Trophoblast cell (in vitro differentiated cells and primary cell): Measurements from ENCODE around the gene CAPN14.

Experiments
- DNase-seq, 2 donors: peaks; one replicate each; pipeline ENCODE4 v3.0.0-alpha.2; 2016
- H2AFZ ChIP-seq: 2 replicates; pipeline ENCODE4 v1.6.1; 2013; ENCODE audit warnings: low read length, moderate library complexity, mild to moderate bottlenecking; ENCODE audit not compliant: insufficient read depth, poor library complexity
- H2AK5ac ChIP-seq: 2 replicates; pipeline ENCODE4 v1.6.1; 2013; ENCODE audit warnings: mild to moderate bottlenecking, low read length
- H2BK120ac ChIP-seq: 2 replicates; pipeline ENCODE4 v1.6.1; 2013; ENCODE audit warnings: low read length, mild to moderate bottlenecking, moderate library complexity; ENCODE audit not compliant: insufficient read depth, poor library complexity
- H2BK12ac ChIP-seq: 2 replicates; pipeline ENCODE4 v1.6.1; 2013; ENCODE audit warnings: mild to moderate bottlenecking, low read length, moderate library complexity
- H2BK5ac ChIP-seq: 2 replicates; pipeline ENCODE4 v1.6.1; 2013; ENCODE audit warnings: low read length, low read depth, moderate library complexity, mild to moderate bottlenecking; ENCODE audit not compliant: poor library complexity
- H3K14ac ChIP-seq: 2 replicates; pipeline ENCODE4 v1.6.1; 2013; ENCODE audit warnings: mild to moderate bottlenecking, low read length
- H3K18ac ChIP-seq: 2 replicates; pipeline ENCODE4 v1.6.1; 2013; ENCODE audit warnings: mild to moderate bottlenecking, low read length
- H3K23ac ChIP-seq: 2 replicates; pipeline ENCODE4 v1.6.1; 2013; ENCODE audit warnings: low read length
- H3K27ac ChIP-seq: 2 replicates; pipeline ENCODE4 v1.5.1; 2013; ENCODE audit warnings: low read depth, mild to moderate bottlenecking, inconsistent platforms, low read length, moderate library complexity
- H3K27me3 ChIP-seq: 2 replicates; pipeline ENCODE4 v1.6.1; 2013; ENCODE audit warnings: inconsistent platforms, mild to moderate bottlenecking, low read length, moderate library complexity; ENCODE audit not compliant: insufficient read depth
- H3K36me3 ChIP-seq, 2 experiments: 1 replicate in 1 of 2; 2 replicates in 1 of 2; pipeline ENCODE4 v1.6.1; 2013; ENCODE audit warnings: low read length in 2 of 2, mild to moderate bottlenecking in 2 of 2, moderate library complexity in 1 of 2; ENCODE audit not compliant: insufficient read depth in 2 of 2, control insufficient read depth in 1 of 2
- H3K4ac ChIP-seq: 2 replicates; pipeline ENCODE4 v1.6.1; 2013; ENCODE audit warnings: low read depth, mild to moderate bottlenecking, low read length, moderate library complexity
- H3K4me1 ChIP-seq, 2 experiments: 1 replicate in 1 of 2; 2 replicates in 1 of 2; pipeline ENCODE4 v1.6.1; 2013; ENCODE audit warnings: low read length in 2 of 2, mild to moderate bottlenecking in 2 of 2, moderate library complexity in 1 of 2; ENCODE audit not compliant: insufficient read depth in 2 of 2, control insufficient read depth in 1 of 2
- H3K4me2 ChIP-seq: 2 replicates; pipeline ENCODE4 v1.6.1; 2013; ENCODE audit warnings: inconsistent platforms, mild to moderate bottlenecking, low read length, moderate library complexity
- H3K4me3 ChIP-seq: 2 replicates; pipeline ENCODE4 v1.5.1; 2013; ENCODE audit warnings: mild to moderate bottlenecking, low read depth, low read length, inconsistent platforms
- H3K79me1 ChIP-seq: one replicate; pipeline ENCODE4 v1.6.1; 2013; ENCODE audit warnings: low read length
- H3K79me2 ChIP-seq: 2 replicates; pipeline ENCODE4 v1.6.1; 2013; ENCODE audit warnings: low read length, mild to moderate bottlenecking; ENCODE audit not compliant: control insufficient read depth, insufficient read depth, poor library complexity
- H3K9ac ChIP-seq: 2 replicates; pipeline ENCODE4 v1.6.1; 2013; ENCODE audit warnings: mild to moderate bottlenecking, low read length
- H3K9me3 ChIP-seq: 2 replicates; pipeline ENCODE4 v1.6.1; 2013; ENCODE audit warnings: low read depth, mild to moderate bottlenecking, control low read depth, inconsistent platforms, low read length; ENCODE audit not compliant: insufficient read depth
- H4K12ac ChIP-seq: 2 replicates; pipeline ENCODE4 v1.6.1; 2013; ENCODE audit warnings: low read depth, mild to moderate bottlenecking, low read length, moderate library complexity
- H4K8ac ChIP-seq: 2 replicates; pipeline ENCODE4 v1.6.1; 2013; ENCODE audit warnings: low read depth, mild to moderate bottlenecking, low read length, moderate library complexity
- H4K91ac ChIP-seq: one replicate; pipeline ENCODE4 v1.6.1; 2013; ENCODE audit warnings: low read depth, mild to moderate bottlenecking, low read length, moderate library complexity
- WGBS: extraction: QIAGEN DNeasy Blood & Tissue Kit; methylation state at CpG from one replicate; pipeline ENCODE4 v1.1.7; 2013; ENCODE audit warnings: missing lambda C conversion rate; ENCODE audit not compliant: insufficient read length, insufficient coverage; ENCODE audit errors: extremely low coverage; 5-methylcytosine and 5-hydroxymethylcytosine counted together

Gene CAPN14

GRCh38 chr2:31141443-31142085 lies 75.8 kb downstream of the CAPN14 start:
- Histone ChIP-seq H3K27ac (no peak overlapping the region), H3K14ac (no peak overlapping the region), H3K79me1 (no peaks in the 10 kb centered on the region), H4K8ac (no peak overlapping the region), H3K4me1 (peaks cover 4 to 11% of the 10 kb centered on the region in 2 experiments), H2BK12ac (no peak overlapping the region), H3K79me2 (no peaks in the 10 kb centered on the region), H3K4me2 (no peak overlapping the region), H3K23ac (no peak overlapping the region), H3K18ac (no peak overlapping the region), H3K27me3 (peaks cover 28% of the 10 kb centered on the region), H2AFZ (no peak overlapping the region), H3K36me3 (no peaks in the 10 kb centered on the region), H3K4me3 (no peak overlapping the region), H3K9ac (no peak overlapping the region), H3K9me3 (no peaks in the 10 kb centered on the region), H2BK120ac (no peak overlapping the region), H2AK5ac (no peak overlapping the region), H2BK5ac (no peak overlapping the region), H4K91ac (no peak overlapping the region), H3K4ac (no peak overlapping the region), H4K12ac (no peak overlapping the region)
- no CpG with 5 or more reads among the region's 15 CpGs for WGBS
- DNase-seq: no peak

GRCh38 chr2:31140151-31140550 lies 77.2 kb downstream of the CAPN14 start:
- H4K91ac ChIP-seq: no peak overlapping the region
- H3K36me3 ChIP-seq: no peaks in the 10 kb centered on the region
- H3K79me1 ChIP-seq: no peaks in the 10 kb centered on the region
- no peaks in the 10 kb centered on the region for H3K9me3 ChIP-seq
- peak in 1 of 2 donors; percentile 48 for DNase-seq
- no peak overlapping the region for H3K9ac ChIP-seq
- H3K27me3 ChIP-seq: peaks cover 28% of the 10 kb centered on the region
- H2AK5ac ChIP-seq: no peak overlapping the region
- H3K4me2 ChIP-seq: no peak overlapping the region
- H3K4me1 ChIP-seq: peaks cover 6 to 11% of the 10 kb centered on the region in 2 experiments
- no peaks in the 10 kb centered on the region for H3K79me2 ChIP-seq
- no peak overlapping the region for H3K14ac ChIP-seq
- H4K8ac ChIP-seq: no peak overlapping the region
- no peak overlapping the region for H4K12ac ChIP-seq
- no peak overlapping the region for H2BK12ac ChIP-seq
- no peak overlapping the region for H3K18ac ChIP-seq
- no peak overlapping the region for H3K23ac ChIP-seq
- no peak overlapping the region for H3K4me3 ChIP-seq
- no peak overlapping the region for H2AFZ ChIP-seq
- H2BK120ac ChIP-seq: no peak overlapping the region
- no peak overlapping the region for H3K4ac ChIP-seq
- H2BK5ac ChIP-seq: no peak overlapping the region
- no CpG with 5 or more reads among the region's 8 CpGs for WGBS
- H3K27ac ChIP-seq: no peak overlapping the region

- no peaks in the 10 kb centered on the region for H3K9me3 ChIP-seq
- H3K4ac ChIP-seq: no peak overlapping the region
- no peak overlapping the region for H3K14ac ChIP-seq
- H4K8ac ChIP-seq: no peak overlapping the region
- no peaks in the 10 kb centered on the region for H3K79me2 ChIP-seq
- no peak overlapping the region for H4K91ac ChIP-seq
- no peak overlapping the region for H3K4me3 ChIP-seq
- H3K79me1 ChIP-seq: no peaks in the 10 kb centered on the region
- no peak overlapping the region for H2BK120ac ChIP-seq
- peaks cover 6 to 11% of the 10 kb centered on the region in 2 experiments for H3K4me1 ChIP-seq
- H3K4me2 ChIP-seq: no peak overlapping the region
- no peak overlapping the region for H2BK12ac ChIP-seq
- H3K27ac ChIP-seq: no peak overlapping the region
- no peak overlapping the region for H2AFZ ChIP-seq
- H2BK5ac ChIP-seq: no peak overlapping the region
- H3K9ac ChIP-seq: no peak overlapping the region
- no peak overlapping the region for H3K18ac ChIP-seq
- H3K27me3 ChIP-seq: peaks cover 28% of the 10 kb centered on the region
- no peak overlapping the region for H3K23ac ChIP-seq
- WGBS: no CpG with 5 or more reads among the region's 4 CpGs
- no peaks in the 10 kb centered on the region for H3K36me3 ChIP-seq
- no peak for DNase-seq
- H2AK5ac ChIP-seq: no peak overlapping the region
- H4K12ac ChIP-seq: no peak overlapping the region
Measured at GRCh38 chr2:31139671-31140070, 77.6 kb downstream of the CAPN14 start.

GRCh38 chr2:31138037-31138962 lies 79.0 kb downstream of the CAPN14 start, which contains the start of gene GALNT14:
GALNT14 (minus strand) TSS chr2:31138440; CDS start chr2:31138086, 354 bp downstream.
- H3K4me2 ChIP-seq: peak within 1 kb of the TSS; percentile 97
- H4K12ac ChIP-seq: no peak within 1 kb of the TSS
- H3K79me2 ChIP-seq: no peaks in the 10 kb centered on the region
- H3K9ac ChIP-seq: no peak within 1 kb of the TSS
- H2BK120ac ChIP-seq: no peak within 1 kb of the TSS
- H3K4me3 ChIP-seq: peak within 1 kb of the TSS; percentile 65
- H2BK12ac ChIP-seq: no peak within 1 kb of the TSS
- peaks cover 6 to 11% of the 10 kb centered on the region in 2 experiments for H3K4me1 ChIP-seq
- no peak within 1 kb of the TSS for H4K8ac ChIP-seq
- no peak within 1 kb of the TSS for H3K27ac ChIP-seq
- H3K18ac ChIP-seq: no peak within 1 kb of the TSS
- H2BK5ac ChIP-seq: no peak within 1 kb of the TSS
- H2AFZ ChIP-seq: peak within 1 kb of the TSS; percentile 19
- H3K79me1 ChIP-seq: no peaks in the 10 kb centered on the region
- DNase-seq: peak in 1 of 2 donors; percentile 34
- H3K27me3 ChIP-seq: peaks cover 28% of the 10 kb centered on the region
- WGBS: no CpG with 5 or more reads among the region's 95 CpGs
- H3K23ac ChIP-seq: no peak within 1 kb of the TSS
- no peak within 1 kb of the TSS for H2AK5ac ChIP-seq
- no peaks in the 10 kb centered on the region for H3K9me3 ChIP-seq
- no peak within 1 kb of the TSS for H3K4ac ChIP-seq
- no peak within 1 kb of the TSS for H4K91ac ChIP-seq
- H3K36me3 ChIP-seq: no peaks in the 10 kb centered on the region
- no peak within 1 kb of the TSS for H3K14ac ChIP-seq
